Endothelial cell of umbilical vein (primary cell): Measurements from ENCODE around the gene EPO. TPM values are rescaled to one million over a fixed set of nuclear protein-coding genes. Genes with fewer than 3 reads are reported as not detected.

Experiments used
- BruUV-seq: library from RNA; stranded (reverse); fragments of 400-500 nt; replicated peaks from 2 replicates; lab custom pipeline; 2021; lab: Mats Ljungman, UMichigan
- CTCF ChIA-PET: fragments of 300-600, 350-600 bp; sonication (Branson Sonifier 250); formaldehyde crosslinking; loops from one replicate; lab custom pipeline; 2021; ENCODE audit warnings: antibody characterized with exemption, inconsistent platforms; lab: Charles Lee
- POLR2A ChIA-PET: fragments of 300-600, 350-600 bp; sonication (Branson Sonifier 250); formaldehyde crosslinking; loops from one replicate; lab custom pipeline; 2021; ENCODE audit warnings: antibody characterized with exemption, inconsistent platforms; lab: Charles Lee
- DNase-seq: peaks from one replicate; pipeline ENCODE4 v3.0.0-alpha.2; 2011; ENCODE audit warnings: low read depth, low spot score
- FAIRE-seq: peaks from 2 replicates; lab custom pipeline; 2011; peaks lifted over from hg19 to GRCh38; lab: Jason Lieb, UNC
- H2AFZ ChIP-seq: 2 replicates; pipeline ENCODE4 v1.6.0; 2012; ENCODE audit warnings: low read depth, low read length, control low read depth, inconsistent platforms
- H3K27ac ChIP-seq: 2 replicates; pipeline ENCODE4 v1.5.1; 2011; ENCODE audit warnings: low read depth, mild to moderate bottlenecking, control low read depth, low read length, moderate library complexity; ENCODE audit not compliant: insufficient read depth
- H3K27me3 ChIP-seq, 2 experiments: 2 replicates each; pipeline versions ENCODE4 v1.6.0 to v1.6.1; 2011; ENCODE audit warnings: low read length in 2 of 2, mixed read lengths in 1 of 2; ENCODE audit not compliant: control insufficient read depth in 2 of 2, insufficient read depth in 2 of 2
- H3K36me3 ChIP-seq, 2 experiments: 2 replicates in 1 of 2; 3 replicates in 1 of 2; pipeline ENCODE4 v1.5.1; 2011; ENCODE audit warnings: low read length in 2 of 2, mild to moderate bottlenecking in 1 of 2, moderate library complexity in 1 of 2; ENCODE audit not compliant: control insufficient read depth in 2 of 2, insufficient read depth in 2 of 2; ENCODE audit errors: extremely low read depth in 1 of 2
- H3K4me1 ChIP-seq: 3 replicates; pipeline ENCODE4 v1.5.1; 2011; ENCODE audit warnings: mild to moderate bottlenecking, low read length; ENCODE audit not compliant: control insufficient read depth, insufficient read depth; ENCODE audit errors: extremely low read depth
- H3K4me2 ChIP-seq: 2 replicates; pipeline ENCODE4 v1.6.1; 2011; ENCODE audit warnings: low read length, control low read depth, mixed read lengths; ENCODE audit not compliant: insufficient read depth
- H3K4me3 ChIP-seq, 3 experiments: fragments of 200-600 bp in 1 of 3; sonication (generic), shearing (Covaris generic) in 1 of 3; replicated peaks in 1 of 3; 2 replicates each; pipeline ENCODE4 v1.5.1; 2011 to 2016; ENCODE audit warnings: control low read depth in 3 of 3, low read length in 3 of 3, mild to moderate bottlenecking in 2 of 3, inconsistent platforms in 1 of 3, low read depth in 1 of 3, moderate library complexity in 1 of 3; ENCODE audit not compliant: insufficient read depth in 1 of 3
- H3K79me2 ChIP-seq: 2 replicates; pipeline ENCODE4 v1.6.0; 2012; ENCODE audit warnings: low read length, inconsistent platforms; ENCODE audit not compliant: control insufficient read depth, insufficient read depth
- H3K9ac ChIP-seq: replicated peaks from 2 replicates; pipeline ENCODE3; 2011; ENCODE audit warnings: low read length, control low read depth; ENCODE audit not compliant: insufficient read depth; ENCODE audit errors: extremely low read depth
- H3K9me1 ChIP-seq: replicated peaks from 3 replicates; pipeline ENCODE4 v1.6.0; 2011; ENCODE audit warnings: mild to moderate bottlenecking, low read length; ENCODE audit not compliant: control insufficient read depth, insufficient read depth; ENCODE audit errors: extremely low read depth
- H3K9me3 ChIP-seq: replicated peaks from 2 replicates; pipeline ENCODE4 v1.5.1; 2012; ENCODE audit warnings: low read length, inconsistent platforms; ENCODE audit not compliant: control insufficient read depth, insufficient read depth
- H4K20me1 ChIP-seq: replicated peaks from 2 replicates; pipeline ENCODE3; 2011; ENCODE audit warnings: mild to moderate bottlenecking, low read length; ENCODE audit not compliant: control insufficient read depth, insufficient read depth; ENCODE audit errors: extremely low read depth
- CTCF ChIP-seq, 2 donors: IDR thresholded peaks; 1 replicate in 1 of 2; 2 replicates in 1 of 2; pipeline ENCODE4 v1.5.1; 2011; ENCODE audit warnings: low read length in 2 of 2, mild to moderate bottlenecking in 2 of 2, moderate library complexity in 2 of 2, control low read depth in 1 of 2, inconsistent platforms in 1 of 2, low read depth in 1 of 2; ENCODE audit not compliant: insufficient read depth in 1 of 2; ENCODE audit errors: extremely low read depth in 1 of 2
- EZH2 ChIP-seq: IDR thresholded peaks from 2 replicates; pipeline ENCODE4 v1.6.1; 2012; ENCODE audit warnings: borderline replicate concordance, low read depth, mild to moderate bottlenecking, moderate library complexity, low read length, inconsistent platforms; ENCODE audit not compliant: severe bottlenecking
- FOS ChIP-seq: IDR thresholded peaks from 2 replicates; pipeline ENCODE4 v1.6.1; 2011; ENCODE audit warnings: mild to moderate bottlenecking, low read length, moderate library complexity, borderline replicate concordance; ENCODE audit not compliant: insufficient read depth
- GATA2 ChIP-seq: IDR thresholded peaks from 2 replicates; pipeline ENCODE4 v1.7.0; 2011; ENCODE audit warnings: low read depth, mild to moderate bottlenecking, moderate library complexity, mixed read lengths, low read length; ENCODE audit not compliant: insufficient read length, insufficient read depth
- JUN ChIP-seq: IDR thresholded peaks from 2 replicates; pipeline ENCODE4 v1.6.1; 2011; ENCODE audit warnings: borderline replicate concordance, low read depth; ENCODE audit not compliant: insufficient read length, insufficient read depth
- MYC ChIP-seq: IDR thresholded peaks from one replicate; pipeline ENCODE4 v1.6.1; 2011; ENCODE audit warnings: mild to moderate bottlenecking, low read depth, low read length
- POLR2A ChIP-seq: IDR thresholded peaks from 2 replicates; pipeline ENCODE4 v1.6.1; 2012; ENCODE audit warnings: low read depth, mild to moderate bottlenecking, control low read depth, low read length
- POLR2AphosphoS5 ChIP-seq: IDR thresholded peaks from 2 replicates; pipeline ENCODE4 v1.6.1; 2012; ENCODE audit warnings: low read depth, mild to moderate bottlenecking, control low read depth, low read length, moderate library complexity; ENCODE audit not compliant: insufficient read depth
- dilution Hi-C: fragments of 300-500 bp; cut with MboI; formaldehyde crosslinking; loops from one replicate; pipeline ENCODE4 v1.15.0; 2019; ENCODE audit warnings: low sequenced_read_pairs; ENCODE audit not compliant: extremely low pct_ligation_motif_present
- intact Hi-C: fragments of 100-400 bp; cut with micrococcal nuclease; formaldehyde crosslinking; loops from one replicate; pipeline ENCODE4 v1.10.0; 2022
- polyA plus RNA-seq, 4 experiments: library from polyadenylated mRNA; depleted of rRNA in 3 of 4; stranded (reverse) in 3 of 4; unstranded in 1 of 4; fragments of >200 nt; gene quantifications; 2 replicates each; pipeline versions ENCODE4 v1.2.1 to v1.2.3, GENCODE V29; 2011 to 2012; ENCODE audit warnings: missing spikeins in 1 of 4
- total RNA-seq: library from RNA; stranded (reverse); gene quantifications from 2 replicates; pipeline ENCODE4 v1.2.3, GENCODE V29; 2021
- TF ChIP-seq, protein P1 (sequence below): IDR thresholded peaks from 2 replicates; pipeline ENCODE4 v1.6.1; 2011; ENCODE audit not compliant: insufficient read depth, insufficient read length

Gene EPO
- total and polyA plus RNA-seq, 2 donors (not counting 3 experiments of a cell fraction or from before 2014, with no cell fraction given), result not detected

GRCh38 chr7:100768784-100769183, 48.5 kb downstream of the EPO start:
- H3K9me1 ChIP-seq, result no peaks in the 10 kb centered on the region
- ChIA-PET POLR2A (no interaction called here), CTCF (interaction anchor here (1.2 to 1.4 kb wide), 2 partner anchors 12 to 16 kb away, joined by 3 read pairs; no protein-coding TSS in a partner anchor)
- intact Hi-C loops (no loop called here), dilution Hi-C loops (no loop called here)
- no peaks in the 10 kb centered on the region for H3K27me3 ChIP-seq
- H2AFZ ChIP-seq, result no peak overlapping the region
- no TSS peak for BruUV-seq
- H3K4me3 ChIP-seq, result no peak overlapping the region
- no peaks in the 10 kb centered on the region for H3K4me1 ChIP-seq
- no peak overlapping the region for H3K9ac ChIP-seq
- H3K36me3 ChIP-seq, result no peaks in the 10 kb centered on the region
- no peak overlapping the region for H3K27ac ChIP-seq
- no peaks in the 10 kb centered on the region for H3K9me3 ChIP-seq
- TF ChIP-seq MYC (no peak), FOS (no peak), GATA2 (no peak), POLR2A (no peak), EZH2 (no peak), CTCF (IDR thresholded peaks at IDR 0.05; ENCODE audit: extremely low read depth in 1 of 2, insufficient read depth in 1 of 2, low read depth in 1 of 2, low read length in 2 of 2) (no peak), JUN (no peak), POLR2AphosphoS5 (no peak)
- TF ChIP-seq, protein P1, sequence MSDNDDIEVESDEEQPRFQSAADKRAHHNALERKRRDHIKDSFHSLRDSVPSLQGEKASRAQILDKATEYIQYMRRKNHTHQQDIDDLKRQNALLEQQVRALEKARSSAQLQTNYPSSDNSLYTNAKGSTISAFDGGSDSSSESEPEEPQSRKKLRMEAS, result no peak
- no peak for DNase-seq
- FAIRE-seq, result no peak
- H3K4me2 ChIP-seq, result no peak overlapping the region
- H4K20me1 ChIP-seq, result no peaks in the 10 kb centered on the region
- no peaks in the 10 kb centered on the region for H3K79me2 ChIP-seq

Other genes starting within 250 kb of the EPO start
- 66.3 and 84.4 TPM in 2 replicates for gene TSC22D4, start 241.3 kb upstream of the EPO start, total RNA-seq
- gene TSC22D4, start 241.3 kb upstream of the EPO start, polyA plus RNA-seq, result 40.1 and 52.5 TPM in 2 replicates
- gene NYAP1, start 236.5 kb upstream of the EPO start, total RNA-seq, result 2.0 and 2.8 TPM in 2 replicates
- gene NYAP1, start 236.5 kb upstream of the EPO start, polyA plus RNA-seq, result 0.37 and 0.46 TPM in 2 replicates
- gene AGFG2, start 181.3 kb upstream of the EPO start, total RNA-seq, result 36.3 and 44.6 TPM in 2 replicates
- gene AGFG2, start 181.3 kb upstream of the EPO start, polyA plus RNA-seq, result 33.6 and 47.9 TPM in 2 replicates
- gene SAP25, start 146.6 kb upstream of the EPO start, total RNA-seq, result 2.4 and 3.2 TPM in 2 replicates
- gene SAP25, start 146.6 kb upstream of the EPO start, polyA plus RNA-seq, result 3.2 and 5.0 TPM in 2 replicates
- 56.1 and 61.5 TPM in 2 replicates for gene LRCH4, start 134.3 kb upstream of the EPO start, total RNA-seq
- 32.1 and 40.6 TPM in 2 replicates for gene LRCH4, start 134.3 kb upstream of the EPO start, polyA plus RNA-seq
- 0.35 and 0.38 TPM in 2 replicates for gene FBXO24, start 134.1 kb upstream of the EPO start, total RNA-seq
- 0.16 and 0.37 TPM in 2 replicates for gene FBXO24, start 134.1 kb upstream of the EPO start, polyA plus RNA-seq
- gene PCOLCE, start 118.1 kb upstream of the EPO start, total RNA-seq, result 4.3 and 4.7 TPM in 2 replicates
- 1.2 and 2.5 TPM in 2 replicates for gene PCOLCE, start 118.1 kb upstream of the EPO start, polyA plus RNA-seq
- gene MOSPD3, start 107.9 kb upstream of the EPO start, total RNA-seq, result 24.2 and 24.4 TPM in 2 replicates
- 40.7 and 53.5 TPM in 2 replicates for gene MOSPD3, start 107.9 kb upstream of the EPO start, polyA plus RNA-seq
- 0.60 and 0.95 TPM in 2 replicates for gene TFR2, start 78.9 kb upstream of the EPO start, total RNA-seq
- 0.32 and 0.37 TPM in 2 replicates for gene TFR2, start 78.9 kb upstream of the EPO start, polyA plus RNA-seq
- gene ACTL6B, start 64.0 kb upstream of the EPO start, total RNA-seq, result not detected in 2 replicates
- not detected in 2 replicates for gene ACTL6B, start 64.0 kb upstream of the EPO start, polyA plus RNA-seq
- gene GNB2, start 46.7 kb upstream of the EPO start, total RNA-seq, result 297 and 300 TPM in 2 replicates
- gene GNB2, start 46.7 kb upstream of the EPO start, polyA plus RNA-seq, result 433 and 502 TPM in 2 replicates
- gene GIGYF1, start 26.2 kb upstream of the EPO start, total RNA-seq, result 37.3 and 46.3 TPM in 2 replicates
- 13.6 and 17.2 TPM in 2 replicates for gene GIGYF1, start 26.2 kb upstream of the EPO start, polyA plus RNA-seq
- gene POP7, start 14.3 kb upstream of the EPO start, total RNA-seq, result 47.4 and 48.0 TPM in 2 replicates
- 48.8 and 68.2 TPM in 2 replicates for gene POP7, start 14.3 kb upstream of the EPO start, polyA plus RNA-seq
- gene ZAN, start 13.1 kb downstream of the EPO start, total RNA-seq, result not detected in 2 replicates
- gene ZAN, start 13.1 kb downstream of the EPO start, polyA plus RNA-seq, result not detected in 2 replicates
- 148 and 193 TPM in 2 replicates for gene EPHB4, start 107.1 kb downstream of the EPO start, total RNA-seq
- 240 and 274 TPM in 2 replicates for gene EPHB4, start 107.1 kb downstream of the EPO start, polyA plus RNA-seq
- gene SLC12A9, start 132.2 kb downstream of the EPO start, total RNA-seq, result 30.1 and 35.0 TPM in 2 replicates
- 37.0 and 37.5 TPM in 2 replicates for gene SLC12A9, start 132.2 kb downstream of the EPO start, polyA plus RNA-seq
- 84.5 and 90.3 TPM in 2 replicates for gene TRIP6, start 146.9 kb downstream of the EPO start, total RNA-seq
- gene TRIP6, start 146.9 kb downstream of the EPO start, polyA plus RNA-seq, result 88.6 and 90.3 TPM in 2 replicates
- gene SRRT, start 154.6 kb downstream of the EPO start, total RNA-seq, result 199 and 202 TPM in 2 replicates
- 51.9 and 58.6 TPM in 2 replicates for gene SRRT, start 154.6 kb downstream of the EPO start, polyA plus RNA-seq
- 0.93 and 1.6 TPM in 2 replicates for gene UFSP1, start 169.2 kb downstream of the EPO start, total RNA-seq
- 0.84 and 1.1 TPM in 2 replicates for gene UFSP1, start 169.2 kb downstream of the EPO start, polyA plus RNA-seq
- gene ACHE, start 175.4 kb downstream of the EPO start, total RNA-seq, result 0.18 TPM in 2 replicates
- 0.28 and 0.48 TPM in 2 replicates for gene ACHE, start 175.4 kb downstream of the EPO start, polyA plus RNA-seq
- not detected in 2 replicates for gene MUC3A, start 229.1 kb downstream of the EPO start, total RNA-seq
- gene MUC3A, start 229.1 kb downstream of the EPO start, polyA plus RNA-seq, result not detected in 2 replicates
- gene MUC12, start 249.1 kb downstream of the EPO start, total RNA-seq, result not detected in 2 replicates
- gene MUC12, start 249.1 kb downstream of the EPO start, polyA plus RNA-seq, result not detected in 2 replicates